GM12801 (cell line): ENCODE results near the gene STOX2.

Experiments used
- TF ChIP-seq, protein P1 (sequence below): IDR thresholded peaks from one replicate; pipeline ENCODE4 v1.5.1; 2011; ENCODE audit warnings: control low read depth; ENCODE audit not compliant: insufficient read length; ENCODE audit errors: extremely low read depth

Gene STOX2

GRCh38 chr4:184016759-184017668 is 111.9 kb downstream of the STOX2 start:
- TF ChIP-seq, protein P1, sequence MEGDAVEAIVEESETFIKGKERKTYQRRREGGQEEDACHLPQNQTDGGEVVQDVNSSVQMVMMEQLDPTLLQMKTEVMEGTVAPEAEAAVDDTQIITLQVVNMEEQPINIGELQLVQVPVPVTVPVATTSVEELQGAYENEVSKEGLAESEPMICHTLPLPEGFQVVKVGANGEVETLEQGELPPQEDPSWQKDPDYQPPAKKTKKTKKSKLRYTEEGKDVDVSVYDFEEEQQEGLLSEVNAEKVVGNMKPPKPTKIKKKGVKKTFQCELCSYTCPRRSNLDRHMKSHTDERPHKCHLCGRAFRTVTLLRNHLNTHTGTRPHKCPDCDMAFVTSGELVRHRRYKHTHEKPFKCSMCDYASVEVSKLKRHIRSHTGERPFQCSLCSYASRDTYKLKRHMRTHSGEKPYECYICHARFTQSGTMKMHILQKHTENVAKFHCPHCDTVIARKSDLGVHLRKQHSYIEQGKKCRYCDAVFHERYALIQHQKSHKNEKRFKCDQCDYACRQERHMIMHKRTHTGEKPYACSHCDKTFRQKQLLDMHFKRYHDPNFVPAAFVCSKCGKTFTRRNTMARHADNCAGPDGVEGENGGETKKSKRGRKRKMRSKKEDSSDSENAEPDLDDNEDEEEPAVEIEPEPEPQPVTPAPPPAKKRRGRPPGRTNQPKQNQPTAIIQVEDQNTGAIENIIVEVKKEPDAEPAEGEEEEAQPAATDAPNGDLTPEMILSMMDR: no peak

DNA sequence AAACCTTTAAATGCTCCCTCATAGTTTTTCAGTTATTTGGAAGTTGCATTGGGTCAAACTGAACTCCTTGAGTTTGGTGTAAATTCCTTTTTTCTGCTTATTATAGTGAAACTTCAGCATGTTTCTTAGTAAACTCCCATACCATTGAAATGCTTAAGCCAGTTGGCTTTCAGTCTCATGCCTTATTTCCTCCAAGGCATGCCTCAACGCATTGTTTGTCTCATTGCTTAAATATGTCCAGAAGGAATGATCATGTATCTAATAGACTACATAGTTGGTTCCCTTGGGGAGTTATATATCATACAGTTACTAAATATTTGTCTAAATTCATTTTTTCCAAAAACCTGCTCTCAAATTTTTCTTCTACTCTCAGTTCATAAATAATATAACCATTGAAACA is 114.0 kb downstream of the STOX2 start:
- TF ChIP-seq, protein P1: no peak

GRCh38 chr4:184019667-184020623 is 114.8 kb downstream of the STOX2 start:
- TF ChIP-seq, protein P1: no peak

DNA sequence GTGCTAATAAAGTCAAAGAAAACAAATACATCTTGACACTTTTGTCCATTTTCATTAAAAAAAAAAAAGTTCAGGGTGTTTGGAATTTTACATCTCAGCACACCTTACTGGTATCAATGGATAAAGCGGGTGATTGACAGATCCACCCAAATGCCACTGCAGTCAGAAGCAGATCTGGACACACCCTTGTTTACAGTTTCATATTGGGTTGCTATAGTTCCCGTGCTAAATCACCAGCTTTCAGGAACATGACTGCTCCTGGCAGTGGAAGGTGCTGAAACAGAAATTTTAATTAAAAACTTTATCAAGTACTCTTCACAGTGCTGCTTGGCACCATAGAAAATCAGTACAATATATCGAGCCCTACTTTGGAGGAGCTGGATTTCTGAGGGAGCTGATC is 116.3 kb downstream of the STOX2 start:
- TF ChIP-seq, protein P1: no peak

DNA sequence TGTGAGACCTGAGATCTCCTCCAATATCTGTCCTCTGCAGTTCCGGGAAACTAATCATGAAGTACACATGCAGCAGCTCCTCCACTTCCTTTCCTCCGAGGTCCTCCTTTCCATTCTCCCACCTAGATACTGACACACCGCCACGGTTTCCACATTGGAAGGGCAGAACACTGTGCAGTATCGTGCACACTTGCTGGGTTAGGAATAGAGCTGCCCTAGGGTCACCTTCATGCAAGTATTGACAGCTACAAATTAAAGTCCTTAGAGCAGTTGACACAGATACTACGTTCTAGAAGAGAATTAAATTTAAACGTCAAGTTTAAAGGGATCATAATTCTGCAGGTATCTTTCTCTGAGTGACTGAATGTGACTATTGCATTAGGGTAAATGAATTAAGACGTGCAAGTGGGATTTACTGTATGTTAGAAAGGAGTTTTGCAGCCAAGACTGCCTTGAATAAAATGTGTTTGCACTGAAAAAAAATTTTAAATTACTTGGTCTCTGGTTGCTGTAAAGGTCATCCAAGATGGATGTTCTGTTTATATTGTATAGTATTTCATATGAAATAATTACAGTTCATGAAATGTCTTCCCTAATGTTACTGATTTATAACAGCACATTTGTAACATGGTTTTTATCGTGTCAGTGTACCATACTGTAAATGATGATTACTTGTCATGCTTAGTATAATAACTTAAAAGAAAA is 117.7 kb downstream of the STOX2 start:
- TF ChIP-seq, protein P1: no peak

DNA sequence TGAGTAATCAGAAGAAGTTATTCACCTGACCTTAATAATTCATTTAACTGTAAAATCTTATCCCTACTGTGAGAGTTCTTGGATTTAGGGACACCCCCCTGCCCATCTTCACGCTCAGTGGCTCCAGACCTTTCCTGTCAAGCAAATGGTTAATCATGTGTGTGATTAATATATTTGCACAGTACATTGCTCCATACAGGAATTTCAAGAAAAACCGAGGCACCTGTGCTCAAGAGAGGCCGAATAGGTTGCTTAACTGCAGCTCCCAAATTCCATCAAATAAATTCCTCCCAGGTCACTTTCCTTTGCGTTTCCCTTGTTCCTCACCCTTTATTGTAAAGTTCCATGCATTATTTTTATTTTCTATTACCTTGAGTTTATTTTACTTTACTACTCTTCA is 119.5 kb downstream of the STOX2 start:
- TF ChIP-seq, protein P1: no peak
